ENCODE results near the gene ABCF1. TPM values are rescaled to one million over a fixed set of nuclear protein-coding genes. Genes with fewer than 3 reads are reported as not detected.
"Not testable (repeated sequence)": the region's sequence is repeated elsewhere in the genome, so short reads cannot be mapped to it uniquely, and the experiment has no call there.

Gene ABCF1
- polyA plus RNA-seq, 1 donor from 2014 or later = 33.7 TPM

GRCh38 chr6:30571762-30572082 lies 480 bp downstream of the ABCF1 start:
- H3K4me1 Mint-ChIP-seq = peaks cover 32 to 49% (median 41%) of the 10 kb centered on the region in 3 donors
- peak overlapping the region; percentile 94 to 99 (median 99) for H3K27ac Mint-ChIP-seq
- peaks cover 3% of the 10 kb centered on the region for H3K27me3 Mint-ChIP-seq
- H3K36me3 Mint-ChIP-seq = no peaks in the 10 kb centered on the region
- H3K9me3 Mint-ChIP-seq = no peaks in the 10 kb centered on the region
- peak overlapping the region; percentile 95 to 99 (median 96) for H3K4me3 Mint-ChIP-seq

- peaks cover 30 to 49% (median 41%) of the 10 kb centered on the region in 3 donors for H3K4me1 Mint-ChIP-seq
- H3K27ac Mint-ChIP-seq = peak overlapping the region; percentile 94 to 99 (median 99)
- H3K9me3 Mint-ChIP-seq = no peaks in the 10 kb centered on the region
- peaks cover 2% of the 10 kb centered on the region for H3K36me3 Mint-ChIP-seq
- H3K4me3 Mint-ChIP-seq = peak overlapping the region; percentile 95 to 99 (median 96)
- H3K27me3 Mint-ChIP-seq = peaks cover 3% of the 10 kb centered on the region
Observed at GRCh38 chr6:30572148-30572547, 906 bp downstream of the ABCF1 start.

GRCh38 chr6:30573113-30573512 lies 1.9 kb downstream of the ABCF1 start:
- Mint-ChIP-seq H3K4me1 (peaks cover 30 to 49% (median 41%) of the 10 kb centered on the region in 3 donors), H3K4me3 (peak overlapping the region in 3 of 4 donors; percentile 14 to 97 (median 74)), H3K9me3 (no peaks in the 10 kb centered on the region), H3K36me3 (peaks cover 5% of the 10 kb centered on the region), H3K27me3 (peaks cover 3% of the 10 kb centered on the region), H3K27ac (peak overlapping the region in 2 of 3 donors; percentile 16 to 30)

- Mint-ChIP-seq H3K36me3 (peaks cover 7% of the 10 kb centered on the region), H3K4me1 (peaks cover 14 to 19% (median 18%) of the 10 kb centered on the region in 3 donors), H3K9me3 (no peaks in the 10 kb centered on the region), H3K4me3 (peak overlapping the region in 1 of 4 donors; percentile 29), H3K27ac (no peak overlapping the region), H3K27me3 (no peaks in the 10 kb centered on the region)
Observed at GRCh38 chr6:30578051-30578450, 6.8 kb downstream of the ABCF1 start.

GRCh38 chr6:30583921-30584320 lies 12.7 kb downstream of the ABCF1 start:
- peak overlapping the region in 1 of 3 donors; percentile 31 for H3K27ac Mint-ChIP-seq
- no peaks in the 10 kb centered on the region for H3K9me3 Mint-ChIP-seq
- peaks cover 9% of the 10 kb centered on the region for H3K36me3 Mint-ChIP-seq
- no peaks in the 10 kb centered on the region for H3K4me1 Mint-ChIP-seq
- no peaks in the 10 kb centered on the region for H3K27me3 Mint-ChIP-seq
- H3K4me3 Mint-ChIP-seq = no peak overlapping the region

GRCh38 chr6:30589754-30590358 lies 18.6 kb downstream of the ABCF1 start:
- H3K4me3 Mint-ChIP-seq = no peak overlapping the region
- peaks cover 7% of the 10 kb centered on the region for H3K36me3 Mint-ChIP-seq
- peaks cover 0 to 5% (median 1%) of the 10 kb centered on the region in 3 donors for H3K4me1 Mint-ChIP-seq
- H3K27me3 Mint-ChIP-seq = no peaks in the 10 kb centered on the region
- no peaks in the 10 kb centered on the region for H3K9me3 Mint-ChIP-seq
- peak overlapping the region in 1 of 3 donors; percentile 47 for H3K27ac Mint-ChIP-seq

GRCh38 chr6:30590509-30590908 lies 19.3 kb downstream of the ABCF1 start:
- H3K9me3 Mint-ChIP-seq = no peaks in the 10 kb centered on the region
- no peaks in the 10 kb centered on the region for H3K27me3 Mint-ChIP-seq
- H3K4me1 Mint-ChIP-seq = peaks cover 0 to 5% (median 1%) of the 10 kb centered on the region in 3 donors
- peak overlapping the region in 1 of 3 donors; percentile 39 for H3K27ac Mint-ChIP-seq
- H3K4me3 Mint-ChIP-seq = no peak overlapping the region
- peaks cover 7% of the 10 kb centered on the region for H3K36me3 Mint-ChIP-seq

- H3K36me3 Mint-ChIP-seq = peaks cover 7% of the 10 kb centered on the region
- no peak overlapping the region for H3K4me3 Mint-ChIP-seq
- H3K4me1 Mint-ChIP-seq = peaks cover 0 to 5% (median 1%) of the 10 kb centered on the region in 3 donors
- no peaks in the 10 kb centered on the region for H3K9me3 Mint-ChIP-seq
- H3K27ac Mint-ChIP-seq = no peak overlapping the region
- no peaks in the 10 kb centered on the region for H3K27me3 Mint-ChIP-seq
Observed at GRCh38 chr6:30591008-30591407, 19.8 kb downstream of the ABCF1 start.

- Mint-ChIP-seq H3K4me1 (peaks cover 2 to 8% (median 3%) of the 10 kb centered on the region in 3 donors), H3K9me3 (no peaks in the 10 kb centered on the region), H3K36me3 (no peaks in the 10 kb centered on the region), H3K27ac (peak overlapping the region in 2 of 3 donors; percentile 41 to 93), H3K4me3 (no peak overlapping the region), H3K27me3 (no peaks in the 10 kb centered on the region)
Observed at GRCh38 chr6:30592287-30592686, 21.0 kb downstream of the ABCF1 start.

GRCh38 chr6:30597315-30598144 lies 26.3 kb downstream of the ABCF1 start:
- H3K27ac Mint-ChIP-seq = peak overlapping the region in 1 of 3 donors; percentile 14
- not testable (repeated sequence) for H3K4me1 Mint-ChIP-seq, H3K9me3 Mint-ChIP-seq, H3K36me3 Mint-ChIP-seq, H3K4me3 Mint-ChIP-seq, H3K27me3 Mint-ChIP-seq

- Mint-ChIP-seq H3K27me3 (no peaks in the 10 kb centered on the region), H3K4me1 (peaks cover 5 to 9% (median 6%) of the 10 kb centered on the region in 3 donors), H3K9me3 (no peaks in the 10 kb centered on the region), H3K36me3 (peaks cover 1% of the 10 kb centered on the region), H3K27ac (peak overlapping the region in 1 of 3 donors; percentile 73), H3K4me3 (no peak overlapping the region)
Observed at GRCh38 chr6:30598912-30599624, 27.8 kb downstream of the ABCF1 start.

GRCh38 chr6:30599625-30600324 lies 28.5 kb downstream of the ABCF1 start:
- Mint-ChIP-seq H3K27ac (peak overlapping the region in 1 of 3 donors; percentile 73), H3K36me3 (peaks cover 1% of the 10 kb centered on the region), H3K4me3 (no peak overlapping the region), H3K9me3 (no peaks in the 10 kb centered on the region), H3K27me3 (no peaks in the 10 kb centered on the region), H3K4me1 (peaks cover 5 to 10% (median 6%) of the 10 kb centered on the region in 3 donors)

- peaks cover 5 to 10% (median 6%) of the 10 kb centered on the region in 3 donors for H3K4me1 Mint-ChIP-seq
- no peak overlapping the region for H3K4me3 Mint-ChIP-seq
- no peaks in the 10 kb centered on the region for H3K27me3 Mint-ChIP-seq
- peaks cover 1% of the 10 kb centered on the region for H3K36me3 Mint-ChIP-seq
- no peaks in the 10 kb centered on the region for H3K9me3 Mint-ChIP-seq
- peak overlapping the region in 1 of 3 donors; percentile 16 for H3K27ac Mint-ChIP-seq
Observed at GRCh38 chr6:30600451-30600961, 29.3 kb downstream of the ABCF1 start.

- Mint-ChIP-seq H3K27ac (peak overlapping the region in 2 of 3 donors; percentile 10 to 16), H3K27me3 (no peaks in the 10 kb centered on the region), H3K36me3 (peaks cover 1% of the 10 kb centered on the region), H3K4me3 (peak overlapping the region in 1 of 4 donors; percentile 78), H3K9me3 (no peaks in the 10 kb centered on the region), H3K4me1 (peaks cover 6 to 11% (median 7%) of the 10 kb centered on the region in 3 donors)
Observed at GRCh38 chr6:30601436-30601814, 30.2 kb downstream of the ABCF1 start.

Data from IgD-negative memory B cell (primary cell).